HCEC 1CT (cell line): ENCODE measurements around the gene SMTNL2.
"Not testable (repeated sequence)": the region's sequence is repeated elsewhere in the genome, so short reads cannot be mapped to it uniquely, and the experiment has no call there.

Experiments
- DNase-seq: peaks from one replicate; pipeline ENCODE4 v3.0.0-alpha.2; 2017

The SMTNL2 gene

GRCh38 chr17:4587803-4588202 lies 3.5 kb downstream of the SMTNL2 start:
- DNase-seq, result no peak

- DNase-seq, result no peak
These were observed 4.1 kb downstream of the SMTNL2 start for GRCh38 chr17:4588391-4588790.

- no peak for DNase-seq
These were observed 4.7 kb downstream of the SMTNL2 start for GRCh38 chr17:4588898-4589625.

DNA sequence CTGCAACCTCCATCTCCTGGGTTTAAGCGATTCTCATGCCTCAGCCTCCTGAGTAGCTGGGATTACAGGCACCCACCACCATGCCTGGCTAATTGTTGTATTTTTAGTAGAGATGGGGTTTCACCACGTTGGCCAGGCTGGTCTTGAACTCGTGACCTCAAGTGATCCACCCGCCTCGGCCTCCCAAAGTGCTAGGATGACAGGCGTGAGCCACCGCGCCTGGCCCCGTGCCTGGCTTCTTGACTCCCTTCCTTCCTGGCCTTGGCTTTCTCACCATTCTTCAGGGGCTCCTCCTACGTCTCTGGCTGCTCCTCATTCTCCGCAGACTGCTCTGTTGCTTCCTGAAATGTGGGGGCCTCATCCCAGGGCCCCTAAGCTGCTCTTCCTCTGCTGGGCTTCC lies 5.7 kb downstream of the SMTNL2 start:
- DNase-seq, result not testable (repeated sequence)

DNA sequence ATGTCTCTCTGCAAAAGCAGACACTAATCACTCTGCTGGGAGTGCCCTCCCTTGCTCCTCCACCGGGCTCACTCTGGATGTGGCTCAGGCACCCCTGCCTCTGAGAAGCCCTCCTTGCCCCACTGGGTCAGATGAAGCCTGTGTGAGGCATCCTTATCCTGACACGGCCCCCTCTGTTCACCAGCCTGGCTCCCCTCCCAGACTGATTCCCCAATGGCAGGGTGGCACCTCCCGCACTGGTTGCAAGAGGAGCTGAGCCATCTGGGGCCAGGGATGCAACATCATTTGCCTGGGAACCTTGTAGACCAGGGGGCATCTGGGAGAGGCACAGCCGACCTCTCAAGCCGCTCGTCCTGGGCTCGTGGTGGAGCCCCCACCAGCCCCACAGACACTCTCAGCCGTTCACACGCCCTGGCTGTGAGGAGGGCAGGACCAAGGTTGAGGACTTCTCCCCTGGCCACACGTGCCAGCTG lies 6.7 kb downstream of the SMTNL2 start:
- DNase-seq, result no peak

DNA sequence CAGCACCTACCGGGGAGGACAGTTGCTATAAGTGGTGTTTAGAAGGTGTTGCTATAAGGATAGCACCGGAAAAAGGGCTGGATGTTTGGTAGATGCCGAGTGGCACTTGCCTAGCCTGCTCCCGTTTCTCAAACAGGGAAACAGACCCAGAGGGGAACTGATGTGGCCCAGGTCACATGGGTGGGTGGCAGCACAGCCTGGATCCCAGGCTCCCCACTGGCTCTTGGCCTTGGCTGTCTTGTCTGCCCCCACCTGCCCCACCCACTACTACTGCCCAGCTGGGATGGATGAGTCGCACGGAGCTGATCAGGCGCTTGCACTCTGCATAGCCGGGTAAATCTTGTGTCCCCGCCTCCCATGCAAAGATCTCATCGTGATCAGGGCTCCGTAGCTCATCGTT lies 7.2 kb downstream of the SMTNL2 start:
- no peak for DNase-seq

- DNase-seq, result no peak
These were observed 8.1 kb downstream of the SMTNL2 start for GRCh38 chr17:4592240-4593005.

GRCh38 chr17:4593021-4593421 lies 8.7 kb downstream of the SMTNL2 start:
- no peak for DNase-seq

- DNase-seq, result no peak
These were observed 10.1 kb downstream of the SMTNL2 start for GRCh38 chr17:4594406-4594805.

GRCh38 chr17:4594931-4595684 lies 10.8 kb downstream of the SMTNL2 start:
- DNase-seq, result no peak

GRCh38 chr17:4595685-4596342 lies 11.5 kb downstream of the SMTNL2 start:
- not testable (repeated sequence) for DNase-seq

- DNase-seq, result no peak
These were observed 12.5 kb downstream of the SMTNL2 start for GRCh38 chr17:4596636-4597380.

DNA sequence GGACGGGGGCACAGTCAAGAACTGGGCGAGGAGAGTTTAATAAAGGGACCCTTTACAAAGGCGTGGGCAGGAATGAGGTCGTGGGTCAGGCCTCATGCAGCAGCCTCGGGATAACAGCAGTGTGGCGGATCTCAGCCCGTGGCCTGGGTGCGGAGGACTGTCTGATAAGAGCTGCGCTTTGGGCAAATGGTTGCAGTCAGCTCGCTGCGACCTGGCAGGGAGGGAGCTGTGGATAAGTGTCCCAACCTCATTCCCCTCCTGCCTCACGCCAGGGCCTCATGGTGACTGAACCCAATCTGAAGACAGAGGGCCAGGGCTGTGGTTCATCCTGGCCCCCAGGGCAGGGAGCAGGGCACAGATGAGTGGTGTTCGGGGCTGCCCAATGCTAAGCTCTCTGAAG lies 13.6 kb downstream of the SMTNL2 start:
- no peak for DNase-seq

DNA sequence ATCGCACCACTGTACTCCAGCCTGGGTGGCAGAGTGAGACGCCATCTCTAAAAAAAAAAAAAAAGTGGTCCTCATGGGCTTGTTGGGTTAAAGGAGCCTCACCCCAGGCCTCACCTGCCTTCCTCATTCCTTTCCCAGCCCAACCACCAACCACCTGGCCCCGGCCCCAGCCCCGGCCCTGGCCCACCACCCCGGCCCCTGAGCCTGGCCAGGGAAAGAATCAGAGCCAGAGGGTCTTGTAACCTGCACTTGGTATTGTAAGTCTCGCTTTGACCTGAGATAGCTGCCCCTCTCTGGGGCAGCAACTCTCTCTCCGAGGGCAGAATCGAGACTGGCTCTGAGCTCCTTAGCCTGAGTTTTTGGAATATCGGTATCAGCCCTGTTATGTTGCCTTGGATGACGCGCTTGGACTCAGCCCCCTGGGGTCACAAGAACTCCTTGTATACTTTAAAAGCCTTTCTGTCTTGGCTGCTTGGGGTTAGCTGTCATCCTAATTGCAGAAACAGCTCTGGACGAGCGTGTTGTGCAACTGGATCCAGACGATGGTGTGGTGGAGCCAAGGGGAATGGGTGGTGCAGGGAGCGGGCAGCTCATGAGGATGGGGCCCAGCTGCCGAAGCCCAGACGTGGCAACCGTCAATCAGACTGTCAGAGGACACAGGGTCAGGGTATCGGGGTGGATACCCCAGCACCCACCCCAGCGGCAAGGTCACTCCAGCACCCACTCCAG lies 14.6 kb downstream of the SMTNL2 start:
- DNase-seq, result no peak

- DNase-seq, result no peak
These were observed 15.4 kb downstream of the SMTNL2 start for GRCh38 chr17:4599505-4600281.

DNA sequence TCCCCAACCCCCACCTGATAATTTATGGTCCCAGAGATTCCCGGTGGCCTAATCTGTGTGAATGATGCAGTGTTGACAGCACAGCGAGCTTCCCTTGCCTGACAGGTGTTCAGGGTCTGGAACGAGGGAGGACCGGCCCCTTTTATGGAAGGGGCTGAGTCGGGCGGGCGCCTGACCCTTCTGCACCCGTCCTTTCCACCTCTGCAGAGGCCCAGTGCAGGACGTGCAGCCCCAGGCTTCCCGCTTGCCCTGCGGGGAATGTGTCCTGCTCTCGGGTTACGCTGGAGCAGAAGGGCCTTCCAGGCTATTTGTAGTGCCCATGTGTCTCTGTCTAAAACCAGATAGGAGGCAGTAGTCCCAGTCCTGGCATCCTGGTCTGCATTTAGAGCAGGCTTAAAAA lies 16.2 kb downstream of the SMTNL2 start:
- no peak for DNase-seq

DNA sequence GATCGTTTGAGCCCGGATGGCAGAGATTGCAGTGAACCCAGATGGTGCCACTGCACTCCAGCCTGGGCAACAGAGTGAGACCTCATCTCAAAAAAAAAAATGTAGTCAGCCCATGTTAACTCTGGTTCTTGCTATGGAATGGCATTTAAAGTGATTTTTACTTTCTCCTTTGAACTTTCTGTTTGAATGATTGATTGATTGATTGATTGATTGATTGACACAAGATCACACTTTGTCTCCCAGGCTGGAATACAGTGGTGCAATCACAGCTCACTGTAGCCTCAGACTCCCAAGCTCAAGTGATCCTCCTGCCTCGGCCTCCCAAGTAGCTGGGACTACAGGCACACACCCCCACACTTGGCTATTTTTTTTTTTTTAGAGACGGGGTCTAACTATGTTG lies 17.0 kb downstream of the SMTNL2 start:
- DNase-seq, result no peak

- no peak for DNase-seq
These were observed 17.7 kb downstream of the SMTNL2 start for GRCh38 chr17:4602041-4602440.

DNA sequence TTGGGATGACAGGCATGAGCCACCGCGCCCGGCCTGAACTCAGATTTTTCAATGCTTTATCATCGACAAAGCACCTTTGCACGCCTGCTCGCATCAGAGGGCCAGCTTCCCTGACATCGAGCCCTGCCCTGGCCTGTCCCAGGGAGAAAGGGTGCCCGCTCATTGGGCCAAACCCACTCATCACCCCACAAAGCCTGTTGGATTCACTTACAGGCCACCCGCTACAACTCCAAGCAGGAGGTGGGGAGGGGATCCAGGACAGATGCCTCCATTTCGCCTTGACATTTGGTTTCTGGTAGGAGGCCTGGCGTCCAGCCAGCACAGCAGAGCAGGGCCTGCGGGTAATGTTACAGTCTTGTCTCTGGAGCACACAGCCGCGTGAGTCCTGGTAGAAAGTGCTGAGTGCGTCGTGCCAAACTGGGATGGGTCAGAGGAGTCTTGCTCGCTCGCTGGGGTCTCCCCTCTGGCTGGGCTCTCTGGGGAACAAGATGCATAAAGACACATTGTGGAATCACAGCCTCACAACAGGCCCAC lies 19.8 kb downstream of the SMTNL2 start:
- DNase-seq, result no peak

DNA sequence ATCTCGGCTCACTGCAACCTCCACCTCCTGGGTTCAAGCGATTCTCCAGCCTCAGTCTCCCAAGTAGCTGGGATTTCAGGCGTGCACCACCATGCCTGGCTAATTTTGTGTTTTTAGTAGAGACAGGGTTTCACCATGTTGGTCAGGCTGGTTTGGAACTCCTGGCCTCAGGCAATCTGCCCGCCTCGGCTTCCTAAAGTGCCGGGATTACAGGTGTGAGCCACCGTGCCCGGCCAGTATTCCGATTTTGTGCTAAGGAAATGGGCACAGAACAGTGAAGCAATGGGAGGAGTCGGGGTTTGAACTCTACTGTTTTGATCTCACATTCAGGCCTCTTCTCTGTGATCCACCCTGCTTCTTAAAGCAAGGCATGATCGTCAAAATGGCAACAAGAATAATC lies 20.4 kb downstream of the SMTNL2 start:
- not testable (repeated sequence) for DNase-seq

DNA sequence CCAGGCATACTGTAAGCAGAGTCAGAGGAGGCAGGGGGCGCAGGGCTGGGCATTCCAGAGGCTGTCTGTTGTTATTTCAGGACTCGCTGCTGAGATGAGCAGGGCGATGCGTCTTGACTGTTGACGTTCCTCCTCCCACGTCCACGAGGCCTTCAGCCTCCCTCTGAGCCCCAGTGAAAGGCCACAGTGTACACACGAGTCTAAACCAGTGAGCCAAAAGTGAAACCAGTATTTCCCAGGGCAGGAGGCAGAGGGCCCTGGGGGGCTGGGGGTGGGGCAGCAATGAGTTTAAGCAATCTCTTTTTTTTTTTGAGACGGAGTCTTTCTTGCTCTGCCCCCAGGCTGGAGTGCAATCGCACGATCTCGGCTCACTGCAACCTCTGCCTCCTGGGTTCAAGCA lies 21.5 kb downstream of the SMTNL2 start:
- DNase-seq, result no peak
